Measurements from ENCODE around the gene CHRNG.

The CHRNG gene

GRCh38 chr2:232502911-232503808 lies 36.3 kb upstream of the CHRNG start:
- H3K4me3 ChIP-seq, result peak overlapping the region in 1 of 10 experiments; percentile 42; a peak in 2 of 20 replicates
- peak overlapping the region in 10 of 11 experiments; percentile 29 to 57 (median 50); a peak in 17 of 22 replicates for H3K4me2 ChIP-seq
- H3K27me3 ChIP-seq, result peaks cover 37 to 69% (median 62%) of the 10 kb centered on the region in 11 experiments
- no peaks in the 10 kb centered on the region for H3K36me3 ChIP-seq
- peaks cover 0 to 26% (median 4%) of the 10 kb centered on the region in 11 experiments; a peak in 9 of 22 replicates for H4K20me1 ChIP-seq
- H3K4me1 ChIP-seq, result peaks cover 6 to 18% (median 17%) of the 10 kb centered on the region in 10 experiments; a peak in 16 of 20 replicates
- no peak overlapping the region for H3K27ac ChIP-seq
- no peaks in the 10 kb centered on the region for H3K9me3 ChIP-seq (replicated peaks in 1 of 11)
- H3K9ac ChIP-seq, result no peak overlapping the region
- no peak for TF ChIP-seq Cebpa-rat (IDR thresholded peaks at IDR 0.05)

DNA sequence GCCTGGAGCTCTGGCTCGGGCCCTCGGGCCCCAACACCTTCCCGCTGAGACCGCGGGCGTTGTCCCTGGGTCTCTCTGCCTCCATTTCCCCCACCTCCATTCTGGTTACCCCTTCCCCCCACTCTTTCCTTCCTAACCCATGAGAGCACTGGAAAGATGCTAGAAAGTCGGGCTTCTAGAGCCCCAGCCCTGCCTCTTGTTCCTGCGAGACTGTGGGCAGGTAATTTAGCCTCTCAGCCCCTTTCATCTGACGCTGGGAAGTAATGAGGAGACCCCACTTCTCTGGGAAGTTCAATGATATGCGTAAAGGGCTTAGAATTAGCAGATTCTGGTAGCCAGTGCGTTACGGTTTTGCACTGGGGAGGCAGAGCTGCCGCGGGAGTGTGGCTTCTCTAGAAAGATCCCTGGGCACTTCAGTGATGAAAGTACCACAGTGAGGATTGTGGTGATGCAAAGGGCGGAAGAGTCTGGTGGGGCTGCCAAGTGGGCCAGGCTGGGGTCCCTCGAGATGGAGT lies 35.6 kb upstream of the CHRNG start:
- Histone ChIP-seq H3K27ac (no peak overlapping the region), H3K9me3 (replicated peaks in 1 of 11) (no peaks in the 10 kb centered on the region), H3K4me1 (peaks cover 6 to 18% (median 17%) of the 10 kb centered on the region in 10 experiments; a peak in 16 of 20 replicates), H3K36me3 (no peaks in the 10 kb centered on the region), H3K4me2 (peak overlapping the region in 7 of 11 experiments; percentile 34 to 57 (median 49); a peak in 7 of 22 replicates), H3K27me3 (peaks cover 37 to 69% (median 62%) of the 10 kb centered on the region in 11 experiments), H4K20me1 (peaks cover 0 to 26% (median 4%) of the 10 kb centered on the region in 11 experiments; a peak in 9 of 22 replicates), H3K4me3 (peak overlapping the region in 1 of 10 experiments; percentile 42; a peak in 1 of 20 replicates), H3K9ac (no peak overlapping the region)
- no peak for TF ChIP-seq Cebpa-rat (IDR thresholded peaks at IDR 0.05)

- Histone ChIP-seq H3K27ac (no peak overlapping the region), H3K4me3 (no peak overlapping the region), H3K9ac (no peak overlapping the region), H3K27me3 (peaks cover 37 to 69% (median 62%) of the 10 kb centered on the region in 11 experiments), H3K36me3 (no peaks in the 10 kb centered on the region), H3K9me3 (replicated peaks in 1 of 11) (no peaks in the 10 kb centered on the region), H3K4me2 (no peak overlapping the region), H4K20me1 (peaks cover 0 to 26% (median 4%) of the 10 kb centered on the region in 11 experiments; a peak in 9 of 22 replicates), H3K4me1 (peaks cover 6 to 18% (median 17%) of the 10 kb centered on the region in 10 experiments; a peak in 16 of 20 replicates)
- TF ChIP-seq Cebpa-rat (IDR thresholded peaks at IDR 0.05), result no peak
These were observed 35.1 kb upstream of the CHRNG start for GRCh38 chr2:232504438-232504837.

- Histone ChIP-seq H3K27me3 (peaks cover 37 to 63% (median 60%) of the 10 kb centered on the region in 11 experiments), H3K36me3 (no peaks in the 10 kb centered on the region), H3K27ac (no peak overlapping the region), H3K4me3 (no peak overlapping the region), H3K4me2 (no peak overlapping the region), H4K20me1 (peaks cover 0 to 24% (median 4%) of the 10 kb centered on the region in 11 experiments; a peak in 9 of 22 replicates), H3K9ac (no peak overlapping the region), H3K4me1 (peaks cover 6 to 26% (median 22%) of the 10 kb centered on the region in 10 experiments; a peak in 18 of 20 replicates), H3K9me3 (replicated peaks in 1 of 11) (no peaks in the 10 kb centered on the region)
- TF ChIP-seq Cebpa-rat (IDR thresholded peaks at IDR 0.05), result no peak
These were observed 33.6 kb upstream of the CHRNG start for GRCh38 chr2:232505856-232506255.

DNA sequence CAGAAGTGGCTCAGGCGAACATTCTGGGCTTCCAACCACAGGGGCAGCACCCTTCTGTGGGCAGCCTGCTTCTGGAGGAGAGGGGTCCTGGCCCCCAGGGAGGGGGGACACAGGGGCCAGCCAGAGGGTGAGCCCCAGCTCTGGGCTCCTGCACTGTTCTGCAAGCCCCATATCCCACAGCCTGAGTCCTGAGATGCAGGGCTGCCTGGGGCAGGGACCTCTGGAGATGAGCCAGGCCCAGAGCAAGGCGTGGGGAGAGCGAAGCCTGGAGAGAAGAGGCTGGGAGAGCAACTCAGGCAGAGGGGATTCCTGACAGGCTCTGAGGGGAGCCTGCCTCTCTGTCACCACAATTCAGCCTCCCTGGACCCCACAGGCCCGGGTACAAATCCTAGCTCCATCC lies 32.8 kb upstream of the CHRNG start:
- no peaks in the 10 kb centered on the region for H3K9me3 ChIP-seq (replicated peaks in 1 of 11)
- no peaks in the 10 kb centered on the region for H3K36me3 ChIP-seq
- H4K20me1 ChIP-seq, result peaks cover 0 to 25% (median 4%) of the 10 kb centered on the region in 11 experiments; a peak in 10 of 22 replicates
- no peak overlapping the region for H3K9ac ChIP-seq
- TF ChIP-seq Cebpa-rat (IDR thresholded peaks at IDR 0.05), result no peak
- H3K4me2 ChIP-seq, result no peak overlapping the region
- H3K4me1 ChIP-seq, result peaks cover 13 to 35% (median 31%) of the 10 kb centered on the region in 10 experiments; a peak in 19 of 20 replicates
- peaks cover 37 to 55% (median 52%) of the 10 kb centered on the region in 11 experiments for H3K27me3 ChIP-seq
- no peak overlapping the region for H3K4me3 ChIP-seq
- no peak overlapping the region for H3K27ac ChIP-seq

DNA sequence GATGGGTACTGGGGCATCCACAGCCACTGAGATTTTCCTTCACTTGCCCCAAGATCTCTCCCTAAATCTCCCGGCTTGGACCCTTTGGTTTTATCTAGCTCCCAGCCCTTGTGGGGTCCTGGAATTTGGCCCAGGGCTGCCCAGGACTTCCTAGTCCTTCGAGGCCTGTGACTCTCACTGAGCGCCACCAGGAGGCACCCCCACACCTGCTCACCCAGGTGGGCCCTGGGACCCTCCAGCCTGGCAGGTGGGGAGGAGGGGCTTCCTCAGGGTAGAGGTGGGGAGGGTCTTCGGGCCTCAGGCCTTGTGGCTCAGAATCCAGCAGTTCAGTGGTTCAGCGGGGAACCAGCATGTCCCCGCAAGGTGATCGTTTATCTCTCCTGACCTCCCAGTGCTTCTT lies 31.2 kb upstream of the CHRNG start:
- Histone ChIP-seq H3K27ac (no peak overlapping the region), H3K4me2 (no peak overlapping the region), H3K9ac (no peak overlapping the region), H3K4me1 (peaks cover 14 to 41% (median 36%) of the 10 kb centered on the region in 10 experiments; a peak in 19 of 20 replicates), H3K9me3 (replicated peaks in 1 of 11) (no peaks in the 10 kb centered on the region), H3K36me3 (no peaks in the 10 kb centered on the region), H4K20me1 (peaks cover 0 to 27% (median 4%) of the 10 kb centered on the region in 11 experiments; a peak in 10 of 22 replicates), H3K27me3 (peaks cover 27 to 39% (median 37%) of the 10 kb centered on the region in 11 experiments), H3K4me3 (no peak overlapping the region)
- TF ChIP-seq Cebpa-rat (IDR thresholded peaks at IDR 0.05), result no peak

GRCh38 chr2:232511336-232511890 lies 28.1 kb upstream of the CHRNG start:
- Histone ChIP-seq H3K9ac (peak overlapping the region in 4 of 11 experiments; percentile 20 to 51 (median 40); a peak in 5 of 22 replicates), H3K4me2 (peak overlapping the region; percentile 12 to 90 (median 77); a peak in 20 of 22 replicates), H3K36me3 (no peaks in the 10 kb centered on the region), H3K27me3 (peaks cover 0 to 9% (median 6%) of the 10 kb centered on the region in 11 experiments; a peak in 12 of 22 replicates), H3K27ac (peak overlapping the region in 1 of 11 experiments; percentile 67; a peak in 3 of 22 replicates), H3K4me1 (peaks cover 11 to 32% (median 27%) of the 10 kb centered on the region in 10 experiments; a peak in 18 of 20 replicates), H3K9me3 (replicated peaks in 1 of 11) (no peaks in the 10 kb centered on the region), H4K20me1 (peaks cover 0 to 12% (median 0%) of the 10 kb centered on the region in 11 experiments; a peak in 4 of 22 replicates), H3K4me3 (no peak overlapping the region)
- no peak for TF ChIP-seq Cebpa-rat (IDR thresholded peaks at IDR 0.05)

DNA sequence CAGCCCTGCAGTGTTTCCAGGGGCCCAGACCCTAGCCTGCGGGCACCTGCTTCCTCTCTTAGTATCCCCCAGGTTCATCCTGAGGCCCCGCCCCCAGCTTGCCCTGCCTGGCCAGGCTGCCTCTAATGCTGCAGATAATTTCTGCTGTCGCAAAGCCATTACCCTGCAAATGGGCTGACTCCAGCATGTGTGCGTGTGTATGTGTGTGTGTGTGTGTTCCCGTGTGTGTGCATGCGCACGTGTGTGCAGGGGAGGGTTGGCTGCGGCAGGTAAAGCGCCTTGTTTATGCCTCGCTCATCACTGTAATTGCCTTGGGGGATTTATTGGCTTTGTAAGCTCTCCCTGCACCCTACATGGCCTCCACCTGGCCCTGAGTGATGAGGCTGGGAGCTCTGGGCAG lies 26.9 kb upstream of the CHRNG start:
- no peaks in the 10 kb centered on the region for H3K27me3 ChIP-seq
- H3K36me3 ChIP-seq, result no peaks in the 10 kb centered on the region
- H3K4me3 ChIP-seq, result no peak overlapping the region
- H3K27ac ChIP-seq, result 0 out of 22 replicates have a peak overlapping the region, but pooled peaks of 1 of the 11 experiments have one; percentile 26
- peak overlapping the region in 1 of 11 experiments; percentile 30; a peak in 2 of 22 replicates for H3K9ac ChIP-seq
- peak overlapping the region in 9 of 11 experiments; percentile 52 to 90 (median 79); a peak in 17 of 22 replicates for H3K4me2 ChIP-seq
- H3K9me3 ChIP-seq (replicated peaks in 1 of 11), result no peaks in the 10 kb centered on the region
- H3K4me1 ChIP-seq, result peaks cover 11 to 32% (median 27%) of the 10 kb centered on the region in 10 experiments; a peak in 18 of 20 replicates
- peaks cover 0 to 13% (median 0%) of the 10 kb centered on the region in 11 experiments; a peak in 4 of 22 replicates for H4K20me1 ChIP-seq
- TF ChIP-seq Cebpa-rat (IDR thresholded peaks at IDR 0.05), result no peak

Data from BLaER1 treated with 17β-estradiol and CSF1 and Interleukin-3, amounts not matched to agents 10 nM and 100 nM (cell line).